NCI-H748 (cell line): ENCODE measurements around the gene ERBB4.

Source experiments
- DNase-seq: peaks from one replicate; lab custom pipeline; 2025; ENCODE audit not compliant: unreplicated experiment; lab: John Stamatoyannopoulos, UW

ERBB4 gene

GRCh38 chr2:212441141-212441540, 97.5 kb downstream of the ERBB4 start:
- DNase-seq: no peak

- DNase-seq: no peak
Measured at GRCh38 chr2:212428681-212429478, 109.7 kb downstream of the ERBB4 start.

GRCh38 chr2:212427638-212428037, 111.0 kb downstream of the ERBB4 start:
- DNase-seq: no peak

GRCh38 chr2:212426637-212427412, 111.8 kb downstream of the ERBB4 start:
- peak; percentile 24 for DNase-seq

- DNase-seq: no peak
Measured at GRCh38 chr2:212424082-212424481, 114.5 kb downstream of the ERBB4 start.

GRCh38 chr2:212423089-212423488, 115.5 kb downstream of the ERBB4 start:
- no peak for DNase-seq

GRCh38 chr2:212421556-212422334, 116.9 kb downstream of the ERBB4 start:
- DNase-seq: no peak

GRCh38 chr2:212416086-212416485, 122.5 kb downstream of the ERBB4 start:
- no peak for DNase-seq

GRCh38 chr2:212414767-212415211, 123.8 kb downstream of the ERBB4 start:
- DNase-seq: no peak

GRCh38 chr2:212409560-212409959, 129.0 kb downstream of the ERBB4 start:
- DNase-seq: no peak

- no peak for DNase-seq
Measured at GRCh38 chr2:212408524-212408923, 130.1 kb downstream of the ERBB4 start.

- DNase-seq: no peak
Measured at GRCh38 chr2:212406716-212407115, 131.9 kb downstream of the ERBB4 start.

GRCh38 chr2:212402316-212402715, 136.3 kb downstream of the ERBB4 start:
- no peak for DNase-seq

GRCh38 chr2:212398316-212398715, 140.3 kb downstream of the ERBB4 start:
- DNase-seq: no peak

- no peak for DNase-seq
Measured at GRCh38 chr2:212392544-212392943, 146.1 kb downstream of the ERBB4 start.

GRCh38 chr2:212392043-212392442, 146.6 kb downstream of the ERBB4 start:
- no peak for DNase-seq

GRCh38 chr2:212387146-212387545, 151.5 kb downstream of the ERBB4 start:
- DNase-seq: no peak

GRCh38 chr2:212385241-212385640, 153.4 kb downstream of the ERBB4 start:
- DNase-seq: no peak

- no peak for DNase-seq
Measured at GRCh38 chr2:212384027-212384426, 154.6 kb downstream of the ERBB4 start.

GRCh38 chr2:212381428-212382102, 157.0 kb downstream of the ERBB4 start:
- DNase-seq: no peak

- no peak for DNase-seq
Measured at GRCh38 chr2:212379103-212379502, 159.5 kb downstream of the ERBB4 start.
